Measurements from ENCODE around the gene S100A10.

The S100A10 gene

DNA sequence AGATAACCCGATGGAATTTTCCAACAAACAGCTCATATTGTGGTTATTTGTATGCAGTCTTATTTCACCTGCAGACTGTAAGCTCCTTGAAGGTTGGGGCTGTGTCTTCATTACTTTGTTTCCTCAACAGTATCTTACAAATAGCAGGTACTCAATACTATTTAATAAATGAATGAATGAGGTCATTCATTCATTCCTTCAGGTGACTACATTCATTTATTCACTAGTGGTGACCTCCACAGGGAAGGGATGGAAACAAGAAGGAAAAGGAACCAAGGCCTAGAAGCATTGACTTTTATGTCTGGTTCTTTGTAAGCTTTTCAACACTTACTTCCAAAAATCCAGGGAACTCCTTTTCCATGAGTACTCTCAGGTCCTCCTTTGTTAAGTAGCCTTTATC lies 7.9 kb downstream of the S100A10 start:
- no peak for DNase-seq

DNA sequence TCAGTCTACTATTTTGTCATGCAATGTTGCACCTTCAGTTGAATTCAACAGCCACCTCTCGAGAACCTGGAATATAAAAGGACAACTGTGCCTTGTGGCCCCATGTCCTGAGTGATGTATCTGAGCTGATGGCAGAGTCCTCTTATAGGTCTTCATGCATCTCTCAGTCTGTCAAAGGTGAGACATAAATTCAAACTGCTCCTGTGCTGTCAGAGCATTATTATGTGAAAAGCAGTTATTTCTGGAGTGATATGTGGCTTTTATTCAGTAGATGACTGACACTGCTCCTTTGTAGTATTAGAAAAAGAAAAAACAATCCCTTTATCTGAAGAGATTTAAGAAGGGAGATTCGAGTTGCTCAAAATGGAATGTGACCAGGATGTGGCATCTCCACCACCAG lies 8.4 kb downstream of the S100A10 start:
- no peak for DNase-seq

DNA sequence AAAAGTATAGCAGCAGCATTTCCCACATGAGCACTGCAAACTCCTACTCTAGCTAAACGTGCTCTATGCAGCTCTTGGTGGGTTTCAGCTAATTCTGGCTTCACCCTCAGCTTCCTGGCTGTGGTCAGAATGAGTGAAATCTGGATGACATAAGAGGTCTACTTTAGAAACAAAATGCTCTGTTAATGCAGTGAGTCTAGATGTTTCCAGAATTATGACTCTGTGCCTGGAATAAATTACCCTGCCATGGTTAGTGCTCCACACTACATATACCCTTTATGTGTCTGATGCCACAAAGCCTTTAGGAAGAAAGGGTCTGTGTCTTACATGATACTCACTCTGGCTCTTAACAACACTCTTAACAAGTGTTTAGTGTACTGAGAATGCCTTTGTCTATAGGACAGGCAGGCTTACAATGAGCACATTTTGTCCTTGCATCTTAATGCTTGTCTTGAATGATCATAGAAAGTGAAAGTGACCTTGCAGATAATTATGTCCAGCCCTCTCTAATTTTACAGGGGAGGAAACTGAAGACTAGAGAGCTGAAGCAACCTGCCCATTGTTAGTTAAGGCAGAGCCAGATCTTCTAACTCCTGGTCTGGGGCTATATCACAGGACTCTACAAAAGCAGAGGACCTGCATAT lies 9.2 kb downstream of the S100A10 start:
- DNase-seq, result no peak

DNA sequence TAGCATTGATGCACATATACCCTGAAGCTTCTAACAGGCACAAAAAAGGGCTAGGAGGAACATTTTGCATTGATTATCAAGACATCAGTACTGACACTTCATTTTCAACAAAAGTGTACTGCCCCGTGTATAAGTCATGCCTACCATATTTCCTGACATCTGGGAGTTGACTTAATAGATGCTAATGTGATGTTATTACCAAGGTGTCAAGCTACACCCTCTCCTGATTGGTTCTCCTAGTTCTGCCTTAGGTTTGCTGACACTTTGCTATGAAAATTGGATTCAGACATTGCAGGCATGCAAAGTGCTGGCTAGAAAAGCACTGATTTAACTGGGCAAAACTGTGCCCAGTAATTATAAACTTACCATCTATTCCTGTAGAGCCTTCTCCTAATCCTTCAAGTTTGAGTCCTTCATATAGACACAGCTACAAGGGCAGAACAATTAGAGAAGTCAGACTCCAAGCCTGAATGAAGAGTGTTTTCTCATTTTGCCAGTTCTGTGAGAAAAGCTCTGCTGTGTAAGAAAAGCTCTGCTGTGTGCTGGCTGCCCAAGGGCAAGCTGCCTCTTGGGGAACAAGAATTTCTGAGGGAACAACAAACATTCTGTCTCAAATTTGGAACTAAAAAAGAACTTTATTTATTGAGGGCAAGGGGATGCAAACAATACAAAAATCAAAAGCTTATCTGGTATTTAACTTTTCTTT lies 11.2 kb downstream of the S100A10 start:
- no peak for DNase-seq

DNA sequence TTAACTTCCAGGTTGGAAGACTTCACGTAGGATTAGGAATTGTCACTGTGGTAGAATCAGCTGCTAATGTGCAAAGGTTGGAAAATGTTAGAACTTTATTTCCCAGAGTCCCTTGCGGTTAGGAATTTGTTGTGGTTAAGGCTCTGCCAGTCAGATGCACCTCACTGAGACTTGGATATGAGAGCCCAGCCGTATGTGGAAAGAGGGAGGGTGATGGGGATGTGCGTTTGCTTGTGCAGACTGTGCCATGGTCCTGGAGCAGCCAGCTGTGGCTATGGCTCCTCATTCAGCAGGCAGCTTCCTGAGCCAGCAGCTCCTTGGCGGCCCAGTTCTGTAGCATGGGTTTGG lies 12.5 kb downstream of the S100A10 start:
- no peak for DNase-seq

DNA sequence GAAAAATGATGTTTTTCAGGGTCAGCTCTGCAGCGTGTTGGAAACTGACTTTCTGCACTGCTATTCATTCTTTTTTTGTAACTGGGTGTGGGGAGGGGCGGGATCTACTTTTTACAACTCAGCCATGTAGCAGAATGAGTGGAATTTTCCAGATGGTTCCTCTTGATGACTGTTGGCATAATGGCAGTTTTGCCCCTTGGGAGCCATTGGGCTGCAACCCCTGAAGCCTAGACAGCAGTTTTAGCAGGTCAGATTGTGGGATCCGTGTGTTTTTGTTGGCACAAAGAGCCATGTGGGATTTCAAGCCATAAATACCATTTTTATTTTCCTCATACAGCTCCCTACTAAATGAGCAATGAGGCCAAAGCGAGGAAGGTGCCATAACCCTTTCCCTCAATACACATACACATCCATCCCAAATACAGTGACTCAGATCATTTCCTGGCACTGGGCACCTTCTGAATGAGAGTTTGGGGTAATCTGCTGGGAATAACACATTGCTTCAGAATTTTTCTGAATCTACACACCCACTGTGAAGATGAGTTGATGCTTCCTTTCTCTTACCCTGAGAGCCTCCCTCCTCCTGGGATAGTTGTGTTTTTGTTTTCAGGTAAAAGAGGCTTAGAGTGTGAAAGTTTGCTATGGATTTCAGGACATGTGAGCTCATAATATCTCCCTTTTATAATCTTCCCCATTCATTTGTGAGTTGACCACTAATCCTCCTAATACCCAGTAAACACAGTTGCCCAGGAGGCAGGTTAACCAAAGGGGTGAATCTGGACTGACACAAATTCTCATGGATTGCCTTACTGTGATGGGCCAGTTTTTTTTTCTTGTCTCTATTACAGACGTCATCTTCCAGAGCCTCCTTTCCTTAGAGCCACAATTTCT lies 13.1 kb downstream of the S100A10 start:
- DNase-seq, result no peak

DNA sequence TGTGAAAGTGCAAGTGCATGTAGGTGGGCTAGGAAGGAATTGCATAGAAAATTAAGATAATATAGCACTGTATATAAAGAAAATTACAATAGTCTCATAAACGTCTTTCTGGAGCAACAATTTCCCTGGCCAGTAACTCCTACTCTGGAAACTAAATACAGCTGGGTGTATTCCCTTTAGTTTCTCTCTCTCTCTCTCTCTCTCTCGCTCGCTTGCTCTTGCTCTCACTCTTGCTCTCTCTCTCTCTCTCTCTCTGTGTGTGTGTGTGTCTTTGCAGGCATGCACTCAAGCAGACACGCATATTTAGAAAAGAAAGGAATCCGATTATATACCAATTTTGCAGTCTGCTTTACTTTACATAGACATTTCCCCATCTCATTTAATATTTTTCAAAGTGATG lies 14.7 kb downstream of the S100A10 start:
- DNase-seq, result no peak

DNA sequence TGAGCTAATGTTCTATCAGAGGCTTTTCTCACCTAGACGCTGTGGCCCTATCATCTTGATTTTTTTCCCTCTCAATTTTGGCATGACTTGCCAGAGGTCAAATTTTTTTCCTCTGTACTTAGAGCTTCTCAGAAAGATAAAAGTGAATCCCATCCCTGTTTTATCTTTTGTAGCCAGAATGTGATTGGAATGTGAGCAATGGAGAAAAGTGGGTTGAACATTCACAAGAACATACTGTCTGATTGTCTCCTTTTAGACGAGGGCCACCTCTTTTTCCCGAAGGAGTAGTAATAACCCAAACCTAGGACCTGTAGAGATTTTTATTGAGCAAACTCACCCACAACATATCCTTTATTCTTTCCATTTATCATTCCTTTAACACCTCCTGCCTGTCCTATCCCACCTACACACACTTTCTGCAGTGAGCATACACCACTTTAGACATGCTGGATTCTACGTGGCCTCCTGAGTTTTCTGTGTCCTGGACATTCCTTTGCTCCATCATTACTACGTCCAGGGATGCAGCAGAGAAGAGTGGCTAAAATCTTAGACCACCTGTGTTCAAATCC lies 15.9 kb downstream of the S100A10 start:
- no peak for DNase-seq

DNA sequence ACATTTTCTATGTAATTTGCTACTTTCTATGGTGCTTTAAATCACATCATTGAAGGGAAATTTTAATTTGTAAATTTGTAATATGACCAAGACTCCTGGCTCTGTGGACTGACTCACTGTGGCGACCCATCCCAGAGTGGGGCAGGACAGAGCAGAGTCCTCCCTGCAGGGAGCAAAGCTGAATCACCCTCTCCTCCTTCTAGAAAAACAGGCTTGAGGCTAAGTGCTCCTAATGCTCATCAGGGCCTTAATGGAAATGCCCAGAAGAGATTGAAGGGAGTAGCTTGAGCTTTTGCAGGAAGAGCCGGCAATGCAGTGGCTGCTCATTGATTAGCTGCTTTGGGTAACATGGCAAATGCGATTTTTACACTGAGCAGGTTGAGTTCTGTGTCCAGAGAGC lies 16.8 kb downstream of the S100A10 start:
- no peak for DNase-seq

DNA sequence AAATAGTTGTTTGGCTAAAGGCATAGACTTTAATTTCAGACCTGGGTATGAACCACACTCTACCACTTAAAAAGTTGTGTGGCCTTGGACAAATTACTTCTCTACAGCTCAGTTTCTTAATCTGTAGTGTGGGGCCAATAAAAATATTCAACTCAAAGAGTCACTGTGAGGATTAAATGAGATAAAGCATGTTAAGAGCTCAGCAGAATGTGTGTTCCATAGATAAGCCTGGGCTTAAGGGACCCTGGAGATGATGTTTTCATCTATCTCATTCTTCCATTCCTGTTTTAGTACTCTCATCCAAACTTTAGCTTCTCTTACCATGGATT lies 17.7 kb downstream of the S100A10 start:
- no peak for DNase-seq

DNA sequence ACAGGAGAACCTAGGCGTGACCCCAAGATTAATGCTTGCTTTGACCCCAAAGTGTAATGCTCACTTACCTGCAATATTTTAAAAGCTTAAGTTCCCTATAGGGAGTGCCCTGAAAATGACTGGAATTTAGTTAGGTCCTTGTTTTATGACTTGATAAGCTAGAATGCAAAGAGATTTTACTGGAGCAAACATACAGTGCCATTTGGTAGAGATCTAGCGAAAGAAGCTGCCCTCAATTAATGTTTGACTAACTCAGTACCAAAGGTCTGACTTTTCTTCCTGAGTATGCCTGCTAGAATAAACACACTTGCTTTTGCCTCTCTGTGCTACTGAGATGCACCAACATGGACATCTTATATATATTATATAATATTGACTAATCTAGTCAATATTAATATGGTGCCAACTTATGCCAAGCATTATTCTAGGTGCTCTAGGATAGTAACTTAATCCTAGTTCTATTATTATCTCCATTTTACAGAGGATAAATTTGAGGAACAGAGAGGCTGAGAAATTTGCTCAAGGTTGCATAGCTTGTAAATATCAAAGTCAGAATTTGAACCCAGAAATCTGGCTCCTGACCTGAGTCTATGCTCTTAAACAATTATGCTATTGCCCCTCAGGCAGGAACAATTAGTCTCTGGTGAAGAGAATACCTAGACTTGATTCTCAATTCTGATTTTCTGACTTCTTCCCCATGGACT lies 18.2 kb downstream of the S100A10 start:
- DNase-seq, result no peak

DNA sequence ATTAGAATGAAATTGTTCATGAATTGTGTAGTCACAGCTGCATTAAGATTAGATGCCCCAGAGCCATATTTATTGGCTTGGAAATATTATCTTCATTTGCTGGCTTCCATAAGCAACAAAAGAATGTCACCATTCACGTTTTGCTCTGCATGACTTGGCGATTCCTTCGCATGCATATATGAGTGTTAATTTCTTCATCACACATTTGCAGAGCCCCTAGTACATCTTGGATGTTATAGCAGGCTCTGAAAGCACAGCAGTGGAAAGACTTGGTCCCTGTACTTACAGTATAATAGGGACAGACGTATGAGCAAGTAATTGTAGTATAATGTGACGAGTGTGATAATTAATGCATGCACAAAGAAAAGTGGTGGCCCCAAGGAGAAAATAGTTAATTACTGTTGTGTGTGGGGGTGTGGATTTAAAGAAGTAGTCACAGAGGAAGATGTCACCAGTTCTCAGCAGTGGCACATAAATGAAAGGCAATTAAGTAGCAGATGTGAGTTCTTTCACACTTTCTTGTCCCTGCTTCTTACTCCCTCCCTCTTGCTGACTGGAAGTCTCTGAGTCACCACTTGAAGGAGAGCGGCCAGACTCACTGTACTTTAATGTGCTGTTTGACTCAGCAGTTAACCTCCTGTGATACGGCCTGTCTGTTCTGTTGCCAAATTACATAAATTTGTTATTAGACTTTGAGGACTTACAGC lies 21.0 kb downstream of the S100A10 start:
- DNase-seq, result no peak

DNA sequence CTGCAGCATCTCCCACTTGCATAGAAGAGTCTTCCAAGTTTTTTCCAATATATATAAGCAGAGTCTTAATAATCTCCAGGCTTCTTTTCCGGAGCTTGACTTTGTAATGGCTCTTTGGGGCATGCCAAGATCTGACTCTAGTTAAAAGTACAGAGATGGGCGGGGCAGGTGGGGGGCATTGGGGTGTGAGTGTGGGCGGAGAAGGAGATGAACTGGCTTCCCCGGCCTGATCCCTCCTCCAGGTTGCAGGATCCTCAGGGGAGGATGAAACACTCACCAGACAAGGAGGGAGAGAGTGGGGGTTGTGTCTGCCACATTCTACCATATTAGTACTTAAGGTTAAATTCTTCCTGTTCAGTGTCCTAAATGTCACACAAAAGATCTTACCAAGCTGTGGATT lies 23.0 kb downstream of the S100A10 start:
- no peak for DNase-seq

DNA sequence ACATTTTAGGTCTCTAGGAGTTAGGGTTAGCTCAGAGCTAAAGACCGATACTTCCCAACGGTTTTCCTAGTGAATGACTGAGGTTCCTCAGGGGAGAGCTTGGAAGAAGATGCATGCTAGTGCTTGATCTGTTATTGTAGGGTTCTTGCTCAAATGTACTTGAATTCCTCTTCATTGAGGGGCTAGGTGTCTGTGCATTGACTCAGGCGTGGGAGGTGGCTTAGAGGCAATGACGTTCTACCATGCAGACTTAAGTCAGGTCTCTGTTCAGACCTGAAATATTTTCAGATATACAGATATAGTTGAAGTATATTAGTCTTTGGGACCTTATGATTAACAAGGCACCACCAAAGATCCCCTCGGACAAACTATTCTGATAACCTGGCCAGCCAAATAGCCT lies 23.5 kb downstream of the S100A10 start:
- no peak for DNase-seq

DNA sequence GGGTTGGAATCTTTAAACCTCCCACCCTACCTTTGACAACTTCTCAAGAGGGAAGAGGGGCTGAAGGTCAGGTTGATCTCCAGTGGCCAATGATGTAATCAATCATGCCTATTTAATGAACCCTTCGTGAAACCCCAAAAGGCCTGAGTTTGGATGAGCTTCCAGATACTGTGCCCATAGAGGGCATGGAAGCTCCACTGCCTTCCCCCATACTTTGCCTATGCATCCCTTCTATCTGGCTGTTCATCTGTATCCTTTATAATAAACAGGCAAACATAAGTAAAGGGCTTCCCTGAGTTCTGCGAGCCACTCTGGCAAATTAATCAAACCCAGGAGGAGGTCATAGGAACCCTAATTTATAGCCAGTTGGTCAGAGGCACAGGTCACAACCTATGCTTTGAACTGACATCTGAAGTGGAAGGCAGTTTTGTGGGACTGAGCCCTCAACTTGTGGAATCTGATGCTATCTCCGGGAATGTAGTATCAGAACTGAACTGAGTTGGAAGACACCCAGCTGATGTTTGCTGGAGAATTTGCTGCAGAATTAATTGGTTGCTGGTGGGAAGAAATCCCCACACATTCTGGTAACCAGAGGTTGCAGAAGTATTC lies 24.8 kb downstream of the S100A10 start:
- no peak for DNase-seq

DNA sequence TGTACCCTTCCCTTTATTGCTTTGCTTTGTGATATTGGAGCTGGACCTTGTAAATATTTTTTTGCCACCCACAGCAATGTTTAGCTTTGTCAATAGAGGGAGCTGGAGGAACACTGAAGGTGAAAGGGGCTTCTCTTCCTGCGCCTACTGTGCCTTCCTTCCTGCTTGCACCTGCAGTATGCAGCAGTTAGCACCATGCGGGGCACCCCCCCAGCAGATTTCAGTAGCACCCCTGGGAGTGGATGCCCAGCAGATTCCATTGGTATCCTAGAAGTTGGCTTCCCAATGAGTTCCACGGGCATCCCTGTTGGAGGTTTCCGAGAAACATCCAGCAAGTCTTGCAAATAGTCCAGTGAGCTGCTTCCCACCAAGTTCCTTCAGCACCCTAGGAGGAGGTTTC lies 25.6 kb downstream of the S100A10 start:
- DNase-seq, result no peak

DNA sequence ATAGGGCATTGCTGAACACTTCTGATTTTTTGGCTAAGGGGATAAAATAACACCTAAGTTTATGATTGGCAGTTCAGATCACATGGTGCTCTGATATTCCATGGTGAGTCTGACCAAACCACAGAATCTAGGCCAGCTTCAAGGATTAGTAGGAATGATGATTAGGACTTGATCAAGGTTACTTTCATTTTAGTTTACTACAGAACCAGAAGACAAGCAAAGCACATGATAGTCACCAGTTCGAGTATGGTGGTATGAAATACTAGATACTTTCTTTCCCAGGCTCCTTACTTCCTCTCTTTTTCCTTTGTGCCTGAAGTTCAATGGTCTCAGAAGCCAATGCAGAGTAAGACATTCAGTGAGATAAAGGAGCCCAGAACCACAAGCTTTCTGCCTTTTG lies 26.6 kb downstream of the S100A10 start:
- no peak for DNase-seq

DNA sequence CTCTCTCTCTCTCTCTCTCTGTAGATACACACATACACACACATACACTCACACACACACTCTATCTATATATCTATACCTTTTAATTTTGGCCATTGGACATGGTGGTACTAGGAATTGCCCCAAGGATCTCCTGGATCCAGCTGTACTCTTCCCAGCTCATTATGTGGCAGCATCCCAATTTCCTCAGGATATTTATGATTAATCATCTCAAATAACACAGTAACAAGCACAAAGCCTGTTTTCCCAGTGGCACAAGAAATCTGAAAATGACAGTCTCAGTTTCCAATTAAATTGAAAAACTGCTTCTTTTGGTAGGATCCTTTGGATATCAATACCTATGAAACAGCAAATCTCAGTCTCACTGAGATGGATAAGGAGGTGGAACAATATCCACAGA lies 27.6 kb downstream of the S100A10 start:
- no peak for DNase-seq

DNA sequence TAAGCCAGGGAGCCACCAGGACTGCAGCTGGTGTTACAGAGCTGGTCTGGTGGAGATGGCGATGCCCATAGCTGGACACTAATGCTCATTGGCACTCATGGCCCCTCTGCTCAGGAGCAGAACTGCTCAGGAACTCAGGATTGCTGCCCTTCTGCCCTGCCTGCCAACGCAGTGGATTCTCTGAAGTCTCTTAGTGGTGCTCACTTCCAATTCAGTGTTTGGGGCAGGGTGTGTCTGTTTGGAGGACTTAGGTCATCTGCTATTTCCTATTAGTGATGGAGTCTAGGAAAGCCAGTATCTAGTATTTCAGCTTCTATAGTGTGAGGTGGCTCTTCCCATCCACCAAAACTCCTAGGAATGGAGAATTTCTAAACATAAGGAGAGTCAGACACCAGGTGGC lies 29.1 kb downstream of the S100A10 start:
- no peak for DNase-seq

DNA sequence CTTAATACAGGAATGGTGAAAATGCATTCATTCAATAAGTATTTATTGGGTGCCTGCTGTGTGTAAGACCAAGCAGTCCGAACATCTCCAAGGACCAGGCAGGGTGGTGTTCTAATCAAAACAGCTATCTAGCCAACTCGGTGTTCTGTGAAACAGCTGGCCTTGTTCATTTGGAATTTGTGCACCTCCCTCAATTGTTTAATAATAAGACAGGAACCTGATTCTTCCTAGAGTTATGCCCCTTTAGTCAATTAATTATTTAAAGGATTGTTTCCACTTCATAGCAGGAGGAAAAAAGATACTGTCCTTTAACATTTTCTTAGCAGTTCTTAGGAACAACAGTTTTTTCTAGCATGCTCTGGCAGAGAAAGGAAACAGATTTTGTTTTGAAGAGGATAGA lies 30.4 kb downstream of the S100A10 start:
- no peak for DNase-seq

DNA sequence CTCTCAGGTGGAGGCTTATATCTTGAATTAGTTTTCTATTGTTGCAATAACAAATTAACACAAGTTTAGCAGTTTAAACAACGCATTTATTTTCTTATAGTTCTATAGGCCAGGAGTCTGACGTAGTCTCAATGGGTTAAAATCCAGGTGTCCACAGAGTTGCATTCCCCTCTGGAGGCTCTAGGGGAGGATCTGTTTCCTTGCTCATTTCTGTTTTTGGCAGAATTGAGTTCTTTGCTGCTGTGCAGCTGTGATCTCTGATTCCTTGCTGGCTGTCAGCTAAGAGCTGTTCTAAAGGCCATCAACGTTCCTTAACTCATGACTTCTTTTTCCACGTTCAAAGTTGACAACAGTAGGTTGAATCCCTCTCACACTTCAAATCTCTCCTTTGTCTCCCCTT lies 31.8 kb downstream of the S100A10 start:
- no peak for DNase-seq

Data from NCI-H2029 treated with DMSO at 0.1 percent for 48 hours (cell line).